GM12875 (cell line): ENCODE data around the gene RNFT2.

Experiments
- H3K4me3 ChIP-seq: one replicate; pipeline ENCODE4 v1.5.1; 2011; ENCODE audit warnings: low read depth, low read length, control low read depth
- TF ChIP-seq, protein P1 (sequence below): IDR thresholded peaks from 2 replicates; pipeline ENCODE4 v1.5.1; 2011; ENCODE audit warnings: low read depth, mild to moderate bottlenecking, control low read depth, inconsistent platforms, low read length, moderate library complexity, borderline replicate concordance; ENCODE audit not compliant: insufficient read depth

The RNFT2 gene

DNA sequence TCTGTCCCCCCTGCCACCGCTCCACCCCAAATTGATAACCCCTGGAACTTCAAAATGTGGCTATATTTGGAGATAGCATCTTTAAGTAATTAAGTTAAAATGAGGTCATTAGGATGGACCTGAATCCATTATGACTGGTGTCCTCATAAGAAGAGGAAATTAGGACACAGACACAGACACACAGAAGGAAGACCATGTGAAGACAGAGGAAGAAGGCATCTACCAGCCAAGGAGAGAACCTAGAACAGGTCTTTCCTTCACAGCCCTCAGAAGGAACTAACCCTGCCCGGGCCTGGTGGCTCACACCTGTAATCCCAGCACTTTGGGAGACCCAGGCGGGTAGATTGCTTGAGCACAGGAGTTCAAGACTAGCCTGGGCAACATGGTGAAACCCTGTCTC is 146.8 kb downstream of the RNFT2 start:
- H3K4me3 ChIP-seq: no peak overlapping the region
- TF ChIP-seq, protein P1, sequence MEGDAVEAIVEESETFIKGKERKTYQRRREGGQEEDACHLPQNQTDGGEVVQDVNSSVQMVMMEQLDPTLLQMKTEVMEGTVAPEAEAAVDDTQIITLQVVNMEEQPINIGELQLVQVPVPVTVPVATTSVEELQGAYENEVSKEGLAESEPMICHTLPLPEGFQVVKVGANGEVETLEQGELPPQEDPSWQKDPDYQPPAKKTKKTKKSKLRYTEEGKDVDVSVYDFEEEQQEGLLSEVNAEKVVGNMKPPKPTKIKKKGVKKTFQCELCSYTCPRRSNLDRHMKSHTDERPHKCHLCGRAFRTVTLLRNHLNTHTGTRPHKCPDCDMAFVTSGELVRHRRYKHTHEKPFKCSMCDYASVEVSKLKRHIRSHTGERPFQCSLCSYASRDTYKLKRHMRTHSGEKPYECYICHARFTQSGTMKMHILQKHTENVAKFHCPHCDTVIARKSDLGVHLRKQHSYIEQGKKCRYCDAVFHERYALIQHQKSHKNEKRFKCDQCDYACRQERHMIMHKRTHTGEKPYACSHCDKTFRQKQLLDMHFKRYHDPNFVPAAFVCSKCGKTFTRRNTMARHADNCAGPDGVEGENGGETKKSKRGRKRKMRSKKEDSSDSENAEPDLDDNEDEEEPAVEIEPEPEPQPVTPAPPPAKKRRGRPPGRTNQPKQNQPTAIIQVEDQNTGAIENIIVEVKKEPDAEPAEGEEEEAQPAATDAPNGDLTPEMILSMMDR: no peak

GRCh38 chr12:116885491-116885890 is 147.4 kb downstream of the RNFT2 start:
- TF ChIP-seq, protein P1: no peak
- no peak overlapping the region for H3K4me3 ChIP-seq

DNA sequence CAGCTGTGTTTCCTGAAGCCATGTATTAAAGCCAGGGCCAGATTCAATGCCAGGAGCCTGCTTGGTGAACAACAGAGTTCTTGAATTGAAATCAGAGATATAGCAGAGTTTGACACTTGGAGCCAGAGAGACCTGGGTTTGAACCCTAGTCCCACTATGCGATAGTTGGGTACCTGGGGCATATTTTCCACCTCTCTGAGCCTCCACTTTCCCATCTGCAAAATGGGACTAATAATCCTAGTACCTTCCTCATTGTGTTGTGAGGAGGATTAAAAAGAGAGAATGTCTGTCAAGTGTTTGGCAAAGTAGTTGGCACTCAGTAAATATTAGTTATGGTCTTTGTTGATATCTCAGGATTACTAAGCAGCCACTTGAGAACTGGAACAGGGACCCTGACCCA is 149.1 kb downstream of the RNFT2 start:
- TF ChIP-seq, protein P1: no peak
- H3K4me3 ChIP-seq: no peak overlapping the region

- TF ChIP-seq, protein P1: no peak
These were observed 149.8 kb downstream of the RNFT2 start for GRCh38 chr12:116887897-116888296.

GRCh38 chr12:116890330-116890729 is 152.2 kb downstream of the RNFT2 start:
- TF ChIP-seq, protein P1: no peak
- no peak overlapping the region for H3K4me3 ChIP-seq

More at GRCh38 chr12:116887897-116888296, 149.8 kb downstream of the RNFT2 start:
- H3K4me3 ChIP-seq: no peak overlapping the region

DNA sequence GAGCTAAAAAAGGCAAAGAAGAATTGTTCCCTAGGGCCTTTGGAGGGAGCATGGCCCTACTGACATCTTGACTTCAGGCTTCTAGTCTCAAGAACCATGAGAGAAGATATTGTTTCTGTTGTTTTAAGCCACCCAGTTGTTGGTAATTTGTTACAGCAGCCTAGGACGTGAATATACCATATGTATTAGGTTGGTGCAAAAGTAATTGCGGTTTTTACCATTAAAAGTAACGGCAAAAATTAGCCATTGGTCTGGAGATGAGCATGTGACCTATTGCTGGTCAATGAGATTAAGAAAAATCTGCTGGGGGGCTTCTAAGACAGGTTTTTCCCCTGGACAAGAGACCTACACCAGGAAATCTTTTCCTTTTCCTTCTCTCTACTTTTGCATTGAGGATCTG is 152.9 kb downstream of the RNFT2 start:
- TF ChIP-seq, protein P1: no peak
- no peak overlapping the region for H3K4me3 ChIP-seq

GRCh38 chr12:116892349-116893140 is 154.4 kb downstream of the RNFT2 start:
- TF ChIP-seq, protein P1: no peak
- no peak overlapping the region for H3K4me3 ChIP-seq
